WTC11 (cell line): Measurements from ENCODE around the gene AGER. TPM values are rescaled to one million over a fixed set of nuclear protein-coding genes. Genes with fewer than 3 reads are reported as not detected.

Source experiments
- ATAC-seq: fragments of 200-7000 bp; cut with Tn5 transposase; 2 replicates; pipeline ENCODE4 v1.10.0; 2021; ENCODE audit warnings: mild to moderate bottlenecking, moderate library complexity
- CTCF ChIA-PET: fragments of 300-600 bp; sonication (Branson Sonifier 250); formaldehyde crosslinking; loops from one replicate; lab custom pipeline; 2021; ENCODE audit warnings: antibody characterized with exemption; lab: Charles Lee
- POLR2A ChIA-PET: fragments of 350-600 bp; sonication (Branson Sonifier 250); formaldehyde crosslinking; loops from one replicate; lab custom pipeline; 2021; ENCODE audit warnings: antibody characterized with exemption; lab: Charles Lee
- DNase-seq: peaks from one replicate; pipeline ENCODE4 v3.0.0; 2021; ENCODE audit warnings: low spot score
- H3K27ac Mint-ChIP-seq: 2 replicates; pipeline ENCODE4 v1.8.0; 2021; ENCODE audit warnings: mixed read lengths
- H3K27me3 Mint-ChIP-seq: 2 replicates; pipeline ENCODE4 v1.8.0; 2021; ENCODE audit warnings: low read depth, mild to moderate bottlenecking, moderate library complexity, mixed read lengths
- H3K36me3 Mint-ChIP-seq: 2 replicates; pipeline ENCODE4 v1.8.0; 2021; ENCODE audit warnings: mixed read lengths
- H3K4me1 Mint-ChIP-seq: 2 replicates; pipeline ENCODE4 v1.8.0; 2022; ENCODE audit warnings: mixed read lengths
- H3K4me3 Mint-ChIP-seq: 2 replicates; pipeline ENCODE4 v1.8.0; 2021; ENCODE audit warnings: mild to moderate bottlenecking, moderate library complexity, mixed read lengths
- H3K9me3 Mint-ChIP-seq: 2 replicates; pipeline ENCODE4 v1.8.0; 2021; ENCODE audit warnings: mixed read lengths
- CBFB ChIP-seq: sonication (generic); formaldehyde crosslinking; IDR thresholded peaks from 2 replicates; pipeline ENCODE4 v1.8.1; 2022; ENCODE audit warnings: mild to moderate bottlenecking, low read depth, missing genetic modification reagents
- ETV6 ChIP-seq: sonication (generic); formaldehyde crosslinking; IDR thresholded peaks from 2 replicates; pipeline ENCODE4 v1.8.1; 2022; ENCODE audit warnings: mild to moderate bottlenecking, missing genetic modification reagents
- FOXK1 ChIP-seq: sonication (generic); formaldehyde crosslinking; IDR thresholded peaks from 2 replicates; pipeline ENCODE4 v1.8.0; 2022; ENCODE audit warnings: mild to moderate bottlenecking, moderate library complexity, missing genetic modification reagents
- FOXP4 ChIP-seq: sonication (generic); formaldehyde crosslinking; IDR thresholded peaks from 2 replicates; pipeline ENCODE4 v1.8.0; 2022; ENCODE audit warnings: mild to moderate bottlenecking, missing genetic modification reagents
- GABPB1 ChIP-seq: sonication (generic); formaldehyde crosslinking; IDR thresholded peaks from 2 replicates; pipeline ENCODE4 v1.8.1; 2023; ENCODE audit warnings: mild to moderate bottlenecking, missing genetic modification reagents
- HMGA2 ChIP-seq: fragments of 250-450 bp; sonication (Bioruptor Pico); IDR thresholded peaks from 2 replicates; pipeline ENCODE4 v1.4.0; 2021; ENCODE audit warnings: mild to moderate bottlenecking, moderate library complexity
- HMGXB4 ChIP-seq: sonication (generic); formaldehyde crosslinking; IDR thresholded peaks from 2 replicates; pipeline ENCODE4 v1.8.1; 2023; ENCODE audit warnings: mild to moderate bottlenecking, moderate library complexity, missing genetic modification reagents
- KAT7 ChIP-seq: sonication (generic); formaldehyde crosslinking; IDR thresholded peaks from 2 replicates; pipeline ENCODE4 v1.8.1; 2023; ENCODE audit warnings: missing genetic modification reagents, mild to moderate bottlenecking, borderline replicate concordance
- MXD4 ChIP-seq: fragments of 250-450 bp; sonication (Bioruptor Pico); IDR thresholded peaks from 2 replicates; pipeline ENCODE4 v1.8.0; 2021; ENCODE audit warnings: mild to moderate bottlenecking, moderate library complexity, borderline replicate concordance
- NFE2L1 ChIP-seq: sonication (generic); formaldehyde crosslinking; IDR thresholded peaks from 2 replicates; pipeline ENCODE4 v1.8.1; 2023; ENCODE audit warnings: missing genetic modification reagents
- NFYB ChIP-seq: sonication (generic); formaldehyde crosslinking; conservative IDR thresholded peaks from 2 replicates; pipeline ENCODE4 v1.8.0; 2022; ENCODE audit warnings: low read depth, missing genetic modification reagents
- NR1H2 ChIP-seq: sonication (generic); formaldehyde crosslinking; IDR thresholded peaks from 2 replicates; pipeline ENCODE4 v1.9.0; 2021; ENCODE audit warnings: mild to moderate bottlenecking, moderate library complexity, missing genetic modification reagents
- SOX15 ChIP-seq: fragments of 250-450 bp; sonication (Bioruptor Pico); IDR thresholded peaks from 2 replicates; pipeline ENCODE4 v1.9.0; 2021; ENCODE audit warnings: mild to moderate bottlenecking
- SP1 ChIP-seq: sonication (generic); formaldehyde crosslinking; conservative IDR thresholded peaks from 2 replicates; pipeline ENCODE4 v1.8.1; 2022; ENCODE audit warnings: missing genetic modification reagents
- TEAD4 ChIP-seq: sonication (generic); formaldehyde crosslinking; IDR thresholded peaks from 2 replicates; pipeline ENCODE4 v1.8.0; 2022; ENCODE audit warnings: mild to moderate bottlenecking, missing genetic modification reagents
- total RNA-seq: library from RNA; stranded (reverse); gene quantifications from 3 replicates; pipeline ENCODE4 v1.2.3, GENCODE V29; 2021
- TF ChIP-seq, protein P1 (sequence below): sonication (generic); formaldehyde crosslinking; IDR thresholded peaks from 2 replicates; pipeline ENCODE4 v1.8.1; 2023; ENCODE audit warnings: mild to moderate bottlenecking, missing genetic modification reagents
- TF ChIP-seq, protein P2 (sequence below): sonication (generic); formaldehyde crosslinking; IDR thresholded peaks from 2 replicates; pipeline ENCODE4 v1.8.1; 2022; ENCODE audit warnings: mild to moderate bottlenecking, moderate library complexity, missing genetic modification reagents
- TF ChIP-seq, protein P3 (sequence below): fragments of 250-450 bp; sonication (Bioruptor Pico); IDR thresholded peaks from 2 replicates; pipeline ENCODE4 v2.1.2; 2022; ENCODE audit warnings: mild to moderate bottlenecking, moderate library complexity

The AGER gene
- total RNA-seq, 1 experiment from 2014 or later = 18.1 TPM

GRCh38 chr6:32158052-32158451, 26.0 kb downstream of the AGER start:
- H3K36me3 Mint-ChIP-seq = peaks cover 34% of the 10 kb centered on the region

DNA sequence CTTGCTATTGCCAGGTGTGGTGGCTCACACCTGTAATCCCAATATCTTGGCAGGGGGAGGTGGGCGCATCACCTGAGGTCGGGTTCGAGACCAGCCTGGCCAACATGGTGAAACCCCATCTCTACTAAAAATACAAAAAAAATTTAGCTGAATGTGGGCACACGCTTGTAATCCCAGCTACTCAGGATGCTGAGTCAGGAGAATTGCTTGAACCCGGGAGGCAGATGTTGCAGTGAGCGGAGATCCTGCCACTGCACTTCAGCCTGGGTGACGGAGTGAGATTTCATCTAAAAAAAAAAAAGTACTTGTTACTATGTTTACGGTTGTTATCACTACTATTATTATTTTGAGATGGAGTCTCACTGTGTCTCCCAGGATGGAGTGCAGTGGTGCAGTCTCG, 27.2 kb downstream of the AGER start:
- Mint-ChIP-seq H3K36me3 (peaks cover 26% of the 10 kb centered on the region), H3K4me3 (no peak overlapping the region), H3K9me3 (no peaks in the 10 kb centered on the region)
- DNase-seq (no peak), ATAC-seq (no peak)
- POLR2A ChIA-PET = no interaction called here
- no peak for TF ChIP-seq SOX15
- TF ChIP-seq, protein P1, sequence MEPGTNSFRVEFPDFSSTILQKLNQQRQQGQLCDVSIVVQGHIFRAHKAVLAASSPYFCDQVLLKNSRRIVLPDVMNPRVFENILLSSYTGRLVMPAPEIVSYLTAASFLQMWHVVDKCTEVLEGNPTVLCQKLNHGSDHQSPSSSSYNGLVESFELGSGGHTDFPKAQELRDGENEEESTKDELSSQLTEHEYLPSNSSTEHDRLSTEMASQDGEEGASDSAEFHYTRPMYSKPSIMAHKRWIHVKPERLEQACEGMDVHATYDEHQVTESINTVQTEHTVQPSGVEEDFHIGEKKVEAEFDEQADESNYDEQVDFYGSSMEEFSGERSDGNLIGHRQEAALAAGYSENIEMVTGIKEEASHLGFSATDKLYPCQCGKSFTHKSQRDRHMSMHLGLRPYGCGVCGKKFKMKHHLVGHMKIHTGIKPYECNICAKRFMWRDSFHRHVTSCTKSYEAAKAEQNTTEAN (CRISPR knock-in tag) = no peak
- TF ChIP-seq, all 79 proteins: peak for 0
- Mint-ChIP-seq H3K27me3 (peaks cover 12% of the 10 kb centered on the region), H3K27ac (no peak overlapping the region), H3K4me1 (peaks cover 18% of the 10 kb centered on the region)
- CTCF ChIA-PET = interaction anchor here (0.7 kb wide), 1 partner anchor 10 kb away, joined by 3 read pairs; no protein-coding TSS in a partner anchor

More at GRCh38 chr6:32158052-32158451, 26.0 kb downstream of the AGER start:
- Mint-ChIP-seq H3K9me3 (no peaks in the 10 kb centered on the region), H3K4me3 (no peak overlapping the region), H3K27me3 (peaks cover under 1% of the 10 kb centered on the region), H3K27ac (no peak overlapping the region), H3K4me1 (peaks cover 7% of the 10 kb centered on the region)
- ATAC-seq (no peak), DNase-seq (no peak)
- POLR2A ChIA-PET = no interaction called here
- CTCF ChIA-PET = interaction anchor here (1.4 kb wide), 1 partner anchor 9 kb away, joined by 3 read pairs; no protein-coding TSS in a partner anchor
- no peak for TF ChIP-seq FOXK1 (CRISPR knock-in tag)
- no peak for TF ChIP-seq MXD4 (CRISPR knock-in tag)
- TF ChIP-seq NR1H2 (CRISPR knock-in tag) = no peak
- TF ChIP-seq CBFB (CRISPR knock-in tag) = no peak
- no peak for TF ChIP-seq HMGA2
- no peak for TF ChIP-seq TEAD4 (CRISPR knock-in tag)

DNA sequence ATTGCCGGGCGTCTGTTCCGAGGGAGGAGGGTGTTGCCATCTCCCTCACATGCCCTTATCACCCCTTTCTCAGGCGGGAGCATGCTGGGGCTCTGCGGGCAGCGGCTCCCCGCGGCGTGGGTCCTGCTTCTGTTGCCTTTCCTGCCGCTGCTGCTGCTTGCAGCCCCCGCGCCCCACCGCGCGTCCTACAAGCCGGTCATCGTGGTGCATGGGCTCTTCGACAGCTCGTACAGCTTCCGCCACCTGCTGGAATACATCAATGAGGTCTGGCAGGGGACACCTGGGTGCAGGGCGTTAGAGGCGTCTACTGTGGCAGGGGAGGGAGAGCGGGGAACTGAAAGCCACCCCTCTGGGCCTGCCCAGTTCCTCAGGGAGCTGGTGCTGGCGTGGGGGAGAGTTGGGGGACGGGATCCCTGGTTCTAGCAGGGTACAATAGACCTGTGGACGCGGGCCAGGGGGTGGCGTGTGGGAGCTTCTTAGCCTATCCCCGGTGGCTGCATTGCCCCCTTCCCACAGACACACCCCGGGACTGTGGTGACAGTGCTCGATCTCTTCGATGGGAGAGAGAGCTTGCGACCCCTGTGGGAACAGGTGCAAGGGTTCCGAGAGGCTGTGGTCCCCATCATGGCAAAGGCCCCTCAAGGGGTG, 29.4 kb downstream of the AGER start:
- peaks cover 32% of the 10 kb centered on the region for H3K27me3 Mint-ChIP-seq
- POLR2A ChIA-PET = interaction anchor here (0.5 to 1.0 kb wide), 4 partner anchors 11 to 59 kb away, joined by 3 to 8 read pairs (median 4); no protein-coding TSS in a partner anchor
- peaks cover 33% of the 10 kb centered on the region for H3K4me1 Mint-ChIP-seq
- peak; percentile 68 for DNase-seq
- peak overlapping the region; percentile 100 for H3K4me3 Mint-ChIP-seq
- H3K9me3 Mint-ChIP-seq = no peaks in the 10 kb centered on the region
- 0 out of 2 replicates have a peak, but pooled peaks have one; percentile 40 for TF ChIP-seq NFE2L1 (CRISPR knock-in tag)
- peak; percentile 66; the same call in 1 of the 2 replicates for TF ChIP-seq HMGXB4 (CRISPR knock-in tag)
- TF ChIP-seq GABPB1 (CRISPR knock-in tag) = no peak; the same call in 1 of the 2 replicates
- CTCF ChIA-PET = interaction anchor here (0.6 to 1.3 kb wide), 8 partner anchors 10 to 800 kb away, joined by 3 to 9 read pairs (median 5); partner anchors contain the start of genes ATF6B and EGFL8
- peak overlapping the region; percentile 99 for H3K27ac Mint-ChIP-seq
- ATAC-seq = peak; percentile 23
- peaks cover 26% of the 10 kb centered on the region for H3K36me3 Mint-ChIP-seq

DNA sequence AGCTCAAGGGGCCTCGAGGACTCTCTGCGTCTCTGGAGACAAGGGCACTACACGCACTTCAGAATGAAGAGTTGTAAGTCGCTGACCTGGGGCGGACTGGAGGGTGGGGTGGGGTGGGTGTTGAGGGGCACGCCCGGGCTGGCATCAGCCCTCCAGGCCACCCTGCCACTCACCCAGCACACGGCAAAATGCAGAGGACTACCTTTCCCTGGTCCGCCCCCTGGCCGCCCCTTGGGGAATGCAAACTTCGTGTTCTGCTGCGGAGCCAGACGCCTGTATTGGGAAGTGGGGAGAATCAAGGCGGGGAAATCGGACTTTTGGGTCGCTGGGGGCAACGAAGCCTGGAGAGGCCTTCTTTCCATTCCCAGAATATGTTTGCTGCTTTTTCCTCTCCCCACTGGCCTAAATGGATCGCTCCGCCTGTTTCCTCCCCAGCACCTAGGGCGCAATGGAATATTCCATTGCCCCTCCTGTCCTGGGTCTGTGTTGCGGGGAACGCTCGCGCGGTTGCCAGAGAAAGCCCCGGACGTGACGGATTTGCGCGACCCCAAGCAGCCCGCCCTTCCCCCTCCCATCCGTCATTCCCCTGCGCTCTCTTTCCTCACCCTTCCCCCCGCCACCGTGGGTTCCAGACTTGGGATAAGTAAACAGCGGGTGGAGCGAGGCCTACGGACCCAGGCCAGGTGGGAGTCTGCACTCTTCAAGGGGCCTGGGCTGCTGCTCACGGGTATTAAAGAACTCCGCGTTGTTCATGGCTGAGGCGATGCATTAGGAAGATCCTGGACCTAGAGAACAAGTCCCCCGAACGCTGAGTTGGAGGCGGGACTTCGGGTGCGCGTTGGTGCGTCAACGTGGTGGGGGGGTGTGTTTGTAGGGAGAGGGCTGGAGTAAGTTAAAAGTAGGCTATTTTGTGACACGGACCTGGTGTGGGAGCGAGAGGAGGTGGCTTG, 30.2 kb downstream of the AGER start, which contains the start of gene PPT2:
Gene PPT2 (plus strand): TSS at position 578 of the 950 bp plus-strand sequence. CDS start 454 bp downstream, outside the sequence.
- ATAC-seq (peak; percentile 54), DNase-seq (peak; percentile 89)
- Mint-ChIP-seq H3K4me3 (peak within 1 kb of the TSS; percentile 100), H3K4me1 (peaks cover 35% of the 10 kb centered on the region), H3K27me3 (peaks cover 39% of the 10 kb centered on the region), H3K36me3 (peaks cover 26% of the 10 kb centered on the region), H3K9me3 (no peaks in the 10 kb centered on the region), H3K27ac (peak within 1 kb of the TSS; percentile 99)
- CTCF ChIA-PET = interaction anchor here (0.5 to 3.3 kb wide), 21 partner anchors 8 to 650 kb away, joined by 3 to 20 read pairs (median 5); partner anchors contain the start of genes ATF6B, EGFL8, GPSM3 and PBX2
- POLR2A ChIA-PET = interaction anchor here (1.0 to 1.8 kb wide), 4 partner anchors 11 to 26 kb away, joined by 3 to 7 read pairs (median 4); partner anchors contain the start of gene ATF6B
- TF ChIP-seq, protein P2, sequence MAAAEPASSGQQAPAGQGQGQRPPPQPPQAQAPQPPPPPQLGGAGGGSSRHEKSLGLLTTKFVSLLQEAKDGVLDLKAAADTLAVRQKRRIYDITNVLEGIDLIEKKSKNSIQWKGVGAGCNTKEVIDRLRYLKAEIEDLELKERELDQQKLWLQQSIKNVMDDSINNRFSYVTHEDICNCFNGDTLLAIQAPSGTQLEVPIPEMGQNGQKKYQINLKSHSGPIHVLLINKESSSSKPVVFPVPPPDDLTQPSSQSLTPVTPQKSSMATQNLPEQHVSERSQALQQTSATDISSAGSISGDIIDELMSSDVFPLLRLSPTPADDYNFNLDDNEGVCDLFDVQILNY (CRISPR knock-in tag) = no peak
- peak; percentile 18 for TF ChIP-seq ETV6 (CRISPR knock-in tag)
- TF ChIP-seq FOXP4 = 0 out of 2 replicates have a peak, but pooled peaks have one; percentile 37
- TF ChIP-seq, protein P3, sequence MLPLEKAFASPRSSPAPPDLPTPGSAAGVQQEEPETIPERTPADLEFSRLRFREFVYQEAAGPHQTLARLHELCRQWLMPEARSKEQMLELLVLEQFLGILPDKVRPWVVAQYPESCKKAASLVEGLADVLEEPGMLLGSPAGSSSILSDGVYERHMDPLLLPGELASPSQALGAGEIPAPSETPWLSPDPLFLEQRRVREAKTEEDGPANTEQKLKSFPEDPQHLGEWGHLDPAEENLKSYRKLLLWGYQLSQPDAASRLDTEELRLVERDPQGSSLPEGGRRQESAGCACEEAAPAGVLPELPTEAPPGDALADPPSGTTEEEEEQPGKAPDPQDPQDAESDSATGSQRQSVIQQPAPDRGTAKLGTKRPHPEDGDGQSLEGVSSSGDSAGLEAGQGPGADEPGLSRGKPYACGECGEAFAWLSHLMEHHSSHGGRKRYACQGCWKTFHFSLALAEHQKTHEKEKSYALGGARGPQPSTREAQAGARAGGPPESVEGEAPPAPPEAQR (CRISPR knock-in tag) = no peak
- TF ChIP-seq SP1 (CRISPR knock-in tag) = 0 out of 2 replicates have a peak, but pooled peaks have one; percentile 39
- no peak for TF ChIP-seq CBFB (CRISPR knock-in tag)
- no peak for TF ChIP-seq KAT7 (CRISPR knock-in tag)
- TF ChIP-seq NFYB (CRISPR knock-in tag) = 0 out of 2 replicates have a peak, but pooled peaks have one; percentile 5
